Ovary (tissue), 3 donors: ENCODE measurements around the gene SLC2A13.

Source experiments
- CTCF ChIP-seq, 3 donors: fragments of 450-650 bp in 2 of 3; fragments of 200-600 bp in 1 of 3; IDR thresholded peaks; one replicate each; pipeline versions ENCODE4 v1.5.1 to v1.8.0; 2016 to 2022; ENCODE audit warnings: antibody characterized with exemption in 3 of 3, mild to moderate bottlenecking in 1 of 3
- POLR2A ChIP-seq: fragments of 450-650 bp; IDR thresholded peaks from one replicate; pipeline ENCODE4 v1.6.1; 2017; ENCODE audit warnings: antibody characterized with exemption, mild to moderate bottlenecking, moderate library complexity
- donor health status: DM: no; HTN: no; CAD: no.

DNA sequence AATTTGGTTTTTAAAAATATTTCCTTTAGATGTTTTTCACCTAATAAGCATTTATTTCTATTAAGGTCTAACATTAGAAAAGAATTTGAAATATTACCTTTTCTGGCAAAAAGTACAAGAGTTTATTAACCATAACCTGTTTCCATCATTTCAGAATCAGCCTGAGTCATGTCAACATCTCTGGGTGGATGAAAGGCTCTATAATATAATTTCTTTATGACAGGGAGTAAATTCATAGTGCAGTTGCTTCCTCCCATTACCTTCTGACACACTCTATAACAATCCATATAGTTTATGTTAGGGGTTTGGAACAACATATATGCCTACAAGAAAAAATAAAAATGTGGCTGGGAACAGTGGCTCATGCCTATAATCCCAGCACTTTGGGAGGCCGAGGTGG is 134.5 kb downstream of the SLC2A13 start:
- TF ChIP-seq CTCF (IDR thresholded peaks at IDR 0.05): no peak
- TF ChIP-seq POLR2A: no peak
